Skeletal muscle tissue (tissue), 4 donors: Measurements from ENCODE around the gene LRRTM4. TPM values are rescaled to one million over a fixed set of nuclear protein-coding genes. Genes with fewer than 3 reads are reported as not detected.

Source experiments
- H3K27ac ChIP-seq: one replicate; pipeline ENCODE4 v1.7.0; 2013; ENCODE audit warnings: mild to moderate bottlenecking, low read depth, low read length, inconsistent platforms
- H3K27me3 ChIP-seq, 3 donors: one replicate each; pipeline ENCODE4 v1.7.0; 2013; ENCODE audit warnings: low read length in 3 of 3; ENCODE audit not compliant: control insufficient read depth in 3 of 3, insufficient read depth in 3 of 3
- H3K36me3 ChIP-seq, 3 donors: one replicate each; pipeline ENCODE4 v1.7.0; 2013; ENCODE audit warnings: low read length in 3 of 3; ENCODE audit not compliant: control insufficient read depth in 3 of 3, insufficient read depth in 3 of 3
- H3K4me1 ChIP-seq, 3 donors: one replicate each; pipeline ENCODE4 v1.7.0; 2013; ENCODE audit warnings: low read length in 3 of 3, mild to moderate bottlenecking in 3 of 3; ENCODE audit not compliant: control insufficient read depth in 3 of 3, insufficient read depth in 3 of 3
- H3K4me3 ChIP-seq, 3 donors: one replicate each; pipeline ENCODE4 v1.7.0; 2013; ENCODE audit warnings: low read length in 3 of 3
- H3K9ac ChIP-seq, 3 donors: one replicate each; pipeline ENCODE4 v1.7.0; 2013; ENCODE audit warnings: low read length in 3 of 3, mild to moderate bottlenecking in 3 of 3, moderate library complexity in 2 of 3, low read depth in 1 of 3
- H3K9me3 ChIP-seq, 3 donors: one replicate each; pipeline ENCODE4 v1.7.0; 2013; ENCODE audit warnings: low read length in 3 of 3; ENCODE audit not compliant: control insufficient read depth in 3 of 3
- total RNA-seq: library from RNA; depleted of rRNA; stranded (reverse); fragments of >200 nt; gene quantifications from one replicate; pipeline ENCODE4 v1.2.3, GENCODE V29; 2014
- donor health status: Osteomylitis.

LRRTM4 gene
- total RNA-seq, 1 donor from 2014 or later = 1.6 TPM

DNA sequence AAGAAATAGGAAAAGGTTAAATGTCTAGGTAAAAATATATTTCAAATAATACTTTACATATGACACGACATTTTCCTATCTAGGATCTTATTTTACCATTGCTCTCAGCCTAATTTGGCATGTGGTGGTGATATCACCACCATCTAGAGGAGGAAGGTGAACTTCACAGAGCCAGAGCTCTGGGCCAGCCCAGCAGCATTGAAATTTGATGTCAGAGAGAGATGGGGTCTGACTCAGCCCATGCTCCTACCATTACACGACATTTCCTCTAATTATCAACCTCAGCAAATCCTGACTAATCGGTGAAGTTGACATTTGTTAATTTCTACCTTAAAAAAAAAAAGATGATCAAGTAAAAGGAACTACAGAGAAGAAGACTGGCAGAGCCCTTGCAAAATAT lies 42.3 kb downstream of the LRRTM4 start:
- H3K27ac ChIP-seq = no peak overlapping the region
- H3K36me3 ChIP-seq = no peaks in the 10 kb centered on the region
- no peaks in the 10 kb centered on the region for H3K27me3 ChIP-seq
- H3K4me3 ChIP-seq = no peak overlapping the region
- no peaks in the 10 kb centered on the region for H3K4me1 ChIP-seq
- H3K9ac ChIP-seq = no peak overlapping the region
- no peaks in the 10 kb centered on the region for H3K9me3 ChIP-seq

DNA sequence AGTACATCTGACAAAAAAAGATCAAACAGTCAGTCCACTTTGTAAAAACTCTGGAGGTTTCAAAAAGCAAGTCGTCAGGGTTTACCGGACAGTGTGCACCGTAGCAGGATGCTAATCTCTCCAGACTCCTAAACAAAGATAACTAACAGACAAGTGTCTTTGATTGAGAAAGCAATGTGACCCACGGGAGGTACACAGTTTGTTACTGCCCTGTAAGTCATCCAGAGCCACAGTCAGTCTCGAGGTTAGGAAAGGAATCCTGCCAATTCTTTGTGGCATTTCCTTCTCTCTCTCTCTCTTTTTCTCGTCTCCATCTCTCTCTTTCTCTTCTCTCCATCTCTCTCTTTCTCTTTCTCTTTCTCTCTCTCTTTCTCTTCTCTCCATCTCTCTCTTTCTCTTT lies 42.8 kb downstream of the LRRTM4 start:
- Histone ChIP-seq H3K4me1 (no peaks in the 10 kb centered on the region), H3K27ac (no peak overlapping the region), H3K9ac (no peak overlapping the region), H3K4me3 (no peak overlapping the region), H3K36me3 (no peaks in the 10 kb centered on the region), H3K27me3 (no peaks in the 10 kb centered on the region), H3K9me3 (no peaks in the 10 kb centered on the region)

DNA sequence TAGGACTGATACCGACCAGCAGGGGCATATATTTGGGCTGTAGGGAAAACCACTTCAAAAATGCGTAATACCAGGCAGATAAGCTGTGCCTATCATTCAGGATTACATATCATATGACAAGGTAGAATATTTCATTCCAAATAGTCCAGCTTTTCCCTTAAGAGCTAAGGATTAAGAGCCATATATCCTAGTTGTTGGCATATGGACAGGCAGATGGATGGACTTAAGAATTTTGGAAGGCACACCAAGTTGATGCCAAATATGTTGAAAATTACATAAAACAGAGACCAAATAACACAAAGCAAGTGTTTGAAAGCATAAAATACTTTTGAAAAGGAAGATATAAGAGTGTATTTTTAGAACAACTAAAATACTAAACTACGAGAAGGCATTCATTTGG lies 52.1 kb downstream of the LRRTM4 start:
- Histone ChIP-seq H3K4me1 (no peaks in the 10 kb centered on the region), H3K27ac (no peak overlapping the region), H3K4me3 (no peak overlapping the region), H3K36me3 (no peaks in the 10 kb centered on the region), H3K27me3 (no peaks in the 10 kb centered on the region), H3K9ac (no peak overlapping the region), H3K9me3 (no peaks in the 10 kb centered on the region)

DNA sequence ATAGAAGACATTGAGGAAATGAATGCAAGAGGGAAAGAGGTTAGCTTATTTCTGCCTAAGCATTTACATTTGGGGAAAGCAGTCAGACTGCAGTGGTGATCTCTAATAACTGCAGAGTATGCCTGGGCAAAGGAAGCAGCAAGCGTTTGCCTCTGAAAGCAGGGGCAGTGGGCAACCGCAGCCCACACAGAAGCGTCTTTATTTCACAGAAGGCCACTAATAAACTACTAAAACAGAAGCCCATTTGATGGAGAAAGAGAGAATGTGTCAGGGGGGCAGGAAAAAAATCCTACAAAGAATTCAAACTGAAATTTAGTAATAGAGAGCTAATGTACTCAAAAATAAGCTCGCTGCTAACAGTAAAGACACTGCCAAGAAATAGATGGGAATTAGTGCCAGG lies 53.1 kb downstream of the LRRTM4 start:
- H3K4me1 ChIP-seq = no peaks in the 10 kb centered on the region
- H3K36me3 ChIP-seq = no peaks in the 10 kb centered on the region
- no peak overlapping the region for H3K9ac ChIP-seq
- no peak overlapping the region for H3K27ac ChIP-seq
- no peak overlapping the region for H3K4me3 ChIP-seq
- no peaks in the 10 kb centered on the region for H3K27me3 ChIP-seq
- H3K9me3 ChIP-seq = no peaks in the 10 kb centered on the region

DNA sequence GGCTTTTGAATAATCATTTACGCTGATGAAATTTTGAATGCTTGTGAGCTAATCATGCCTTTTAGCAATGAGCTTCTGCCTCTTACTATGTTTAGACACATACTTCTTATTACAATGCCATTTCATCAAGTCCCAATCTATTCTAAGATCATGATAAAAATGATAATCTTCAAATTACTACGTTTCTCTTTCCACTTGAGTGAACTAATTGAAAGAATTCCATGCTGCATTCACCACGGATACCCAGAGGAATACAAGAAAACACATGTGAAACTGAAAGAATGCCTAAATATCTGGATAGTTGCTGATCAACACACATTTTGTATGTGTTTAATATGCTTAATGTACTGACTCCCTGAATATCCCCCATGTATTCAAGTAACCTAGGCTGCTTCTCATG lies 62.3 kb downstream of the LRRTM4 start:
- Histone ChIP-seq H3K4me3 (no peak overlapping the region), H3K9ac (no peak overlapping the region), H3K9me3 (no peaks in the 10 kb centered on the region), H3K27me3 (no peaks in the 10 kb centered on the region), H3K27ac (no peak overlapping the region), H3K36me3 (no peaks in the 10 kb centered on the region), H3K4me1 (no peaks in the 10 kb centered on the region)

DNA sequence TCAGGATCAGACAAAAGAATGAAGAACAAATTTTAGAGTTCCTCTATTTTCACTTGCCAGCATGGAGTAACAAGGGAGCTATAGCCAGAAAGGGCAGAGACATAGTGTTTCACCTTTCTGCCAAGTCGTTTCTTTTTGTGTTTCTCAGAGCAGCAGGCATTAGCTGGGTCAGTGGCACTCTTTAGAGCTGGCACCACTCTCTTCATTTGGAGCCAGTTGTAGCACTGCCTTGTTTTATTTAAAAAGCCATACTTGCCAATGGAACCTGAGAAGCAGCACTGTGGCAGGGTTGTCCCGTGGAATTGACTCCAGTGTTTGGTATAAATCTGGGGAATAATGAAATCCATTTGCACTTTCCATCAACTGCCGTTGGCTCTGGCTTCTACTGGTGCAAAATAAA lies 64.0 kb downstream of the LRRTM4 start:
- H3K4me1 ChIP-seq = no peaks in the 10 kb centered on the region
- H3K27me3 ChIP-seq = no peaks in the 10 kb centered on the region
- no peaks in the 10 kb centered on the region for H3K9me3 ChIP-seq
- no peak overlapping the region for H3K4me3 ChIP-seq
- no peak overlapping the region for H3K9ac ChIP-seq
- no peak overlapping the region for H3K27ac ChIP-seq
- H3K36me3 ChIP-seq = no peaks in the 10 kb centered on the region

DNA sequence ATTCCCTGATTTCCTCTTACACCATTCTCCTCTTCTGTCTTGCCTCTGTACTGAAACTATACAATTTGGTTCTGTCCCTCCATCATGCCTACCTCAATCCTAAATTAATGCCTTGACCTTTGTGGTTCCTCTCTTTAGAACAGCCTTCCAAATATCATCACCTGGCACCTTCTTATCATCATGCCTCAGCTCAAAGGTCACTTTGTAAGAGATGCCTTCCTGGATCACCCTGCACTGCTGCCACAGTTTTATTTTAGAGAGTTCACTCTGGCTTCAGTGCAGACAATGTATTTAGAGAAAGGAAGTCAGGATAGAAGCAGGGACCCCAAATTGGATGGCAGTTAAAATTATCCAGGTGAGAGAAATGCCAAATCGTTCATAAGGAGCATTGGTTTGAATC lies 64.5 kb downstream of the LRRTM4 start:
- Histone ChIP-seq H3K27ac (no peak overlapping the region), H3K4me1 (no peaks in the 10 kb centered on the region), H3K9ac (no peak overlapping the region), H3K36me3 (no peaks in the 10 kb centered on the region), H3K27me3 (no peaks in the 10 kb centered on the region), H3K4me3 (no peak overlapping the region), H3K9me3 (no peaks in the 10 kb centered on the region)

DNA sequence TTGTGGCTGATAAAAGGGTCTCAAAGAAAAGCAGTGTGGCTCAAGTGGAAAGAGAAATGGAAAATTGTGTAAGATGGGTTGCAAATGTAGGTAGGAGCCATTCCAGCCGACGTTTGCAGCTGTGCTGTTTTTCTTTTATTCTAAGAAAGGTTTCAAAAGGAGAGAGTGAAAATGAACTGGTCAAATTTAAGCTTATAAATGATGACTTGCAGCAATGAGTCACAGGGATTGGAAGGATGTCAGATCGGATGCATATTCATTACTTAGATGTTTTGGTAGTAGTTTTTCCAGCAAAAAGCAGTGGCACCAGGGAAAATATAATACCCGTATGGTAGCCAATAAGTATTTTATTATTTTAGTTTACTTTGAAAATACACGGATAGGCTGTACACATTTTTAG lies 79.1 kb downstream of the LRRTM4 start:
- no peaks in the 10 kb centered on the region for H3K9me3 ChIP-seq
- H3K36me3 ChIP-seq = no peaks in the 10 kb centered on the region
- no peak overlapping the region for H3K27ac ChIP-seq
- H3K4me3 ChIP-seq = no peak overlapping the region
- H3K4me1 ChIP-seq = no peaks in the 10 kb centered on the region
- no peak overlapping the region for H3K9ac ChIP-seq
- no peaks in the 10 kb centered on the region for H3K27me3 ChIP-seq

DNA sequence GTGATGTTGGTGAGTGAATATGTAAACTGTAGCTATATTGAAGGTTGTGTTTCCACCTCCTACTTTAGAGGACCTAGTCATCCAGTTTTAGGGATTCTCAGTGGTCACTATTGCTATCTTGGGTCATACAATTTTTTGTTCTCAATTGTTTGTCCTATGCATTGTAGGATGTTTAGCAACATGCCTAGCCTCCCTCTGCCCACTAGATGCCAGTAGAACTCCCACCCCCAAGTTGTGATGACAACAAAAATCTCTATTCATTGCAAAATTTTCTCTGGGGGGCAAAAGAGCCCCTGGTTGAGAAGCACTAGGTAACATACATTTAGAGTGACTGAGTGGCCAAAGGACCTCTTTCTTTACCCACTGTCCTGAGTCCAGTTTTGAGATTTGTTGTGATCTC lies 87.3 kb downstream of the LRRTM4 start:
- no peaks in the 10 kb centered on the region for H3K4me1 ChIP-seq

DNA sequence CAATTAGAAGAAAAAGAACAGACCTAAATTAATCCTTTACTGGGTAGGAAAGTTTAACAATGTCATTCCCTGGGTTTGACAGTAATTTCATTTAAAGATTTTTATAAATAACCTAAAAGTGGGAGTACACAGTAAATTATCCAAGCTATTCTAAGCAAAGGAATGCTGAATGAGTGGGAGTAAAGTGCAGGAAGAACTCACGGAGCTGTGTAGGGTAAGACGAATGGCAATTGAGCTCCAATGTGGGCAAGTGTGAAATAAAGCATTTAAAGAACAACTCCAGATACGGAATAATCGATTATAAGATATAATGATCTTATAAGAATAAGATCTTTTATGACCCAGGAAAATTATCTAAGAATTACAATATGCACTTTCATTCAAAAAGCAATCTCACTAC lies 93.2 kb downstream of the LRRTM4 start:
- Histone ChIP-seq H3K9me3 (no peaks in the 10 kb centered on the region), H3K4me1 (no peaks in the 10 kb centered on the region), H3K36me3 (no peaks in the 10 kb centered on the region)

More for the DNA sequence above, 87.3 kb downstream of the LRRTM4 start:
- no peak overlapping the region for H3K27ac ChIP-seq
- no peak overlapping the region for H3K9ac ChIP-seq
- no peaks in the 10 kb centered on the region for H3K27me3 ChIP-seq
- H3K9me3 ChIP-seq = no peaks in the 10 kb centered on the region
- H3K36me3 ChIP-seq = no peaks in the 10 kb centered on the region
- no peak overlapping the region for H3K4me3 ChIP-seq

DNA sequence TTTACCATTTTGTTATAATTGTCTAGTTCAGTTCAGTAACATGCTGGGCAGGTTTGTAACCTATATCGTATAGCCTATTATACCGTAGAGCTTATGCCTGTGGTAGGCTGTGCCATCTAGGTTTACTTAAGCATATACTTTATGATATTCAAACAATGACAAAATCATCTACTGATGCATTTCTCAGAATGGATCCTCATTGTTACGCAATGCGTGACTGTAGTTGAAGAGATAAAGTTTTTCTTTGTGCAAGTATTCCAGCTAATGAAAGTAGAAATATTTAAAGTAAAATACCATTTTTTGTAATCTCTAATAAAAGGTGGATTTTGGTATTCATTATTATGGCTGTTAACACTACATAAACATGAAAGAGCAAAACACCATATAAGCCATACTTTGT lies 100.2 kb downstream of the LRRTM4 start:
- no peaks in the 10 kb centered on the region for H3K4me1 ChIP-seq
- H3K27me3 ChIP-seq = no peaks in the 10 kb centered on the region
- H3K36me3 ChIP-seq = no peaks in the 10 kb centered on the region
- no peak overlapping the region for H3K9ac ChIP-seq
- H3K4me3 ChIP-seq = no peak overlapping the region
- no peak overlapping the region for H3K27ac ChIP-seq
- no peaks in the 10 kb centered on the region for H3K9me3 ChIP-seq

More for the DNA sequence above, 93.2 kb downstream of the LRRTM4 start:
- H3K4me3 ChIP-seq = no peak overlapping the region
- H3K9ac ChIP-seq = no peak overlapping the region
- H3K27ac ChIP-seq = no peak overlapping the region
- no peaks in the 10 kb centered on the region for H3K27me3 ChIP-seq
